LNCAP (cell line): ENCODE data around the gene PDCD6IP.

Experiments
- TF ChIP-seq, protein P1 (sequence below): fragments of 450-650 bp; IDR thresholded peaks from 2 replicates; pipeline ENCODE4 v1.5.1; 2017; ENCODE audit warnings: mild to moderate bottlenecking

Gene PDCD6IP

GRCh38 chr3:33883951-33884561 lies 85.6 kb downstream of the PDCD6IP start:
- TF ChIP-seq, protein P1, sequence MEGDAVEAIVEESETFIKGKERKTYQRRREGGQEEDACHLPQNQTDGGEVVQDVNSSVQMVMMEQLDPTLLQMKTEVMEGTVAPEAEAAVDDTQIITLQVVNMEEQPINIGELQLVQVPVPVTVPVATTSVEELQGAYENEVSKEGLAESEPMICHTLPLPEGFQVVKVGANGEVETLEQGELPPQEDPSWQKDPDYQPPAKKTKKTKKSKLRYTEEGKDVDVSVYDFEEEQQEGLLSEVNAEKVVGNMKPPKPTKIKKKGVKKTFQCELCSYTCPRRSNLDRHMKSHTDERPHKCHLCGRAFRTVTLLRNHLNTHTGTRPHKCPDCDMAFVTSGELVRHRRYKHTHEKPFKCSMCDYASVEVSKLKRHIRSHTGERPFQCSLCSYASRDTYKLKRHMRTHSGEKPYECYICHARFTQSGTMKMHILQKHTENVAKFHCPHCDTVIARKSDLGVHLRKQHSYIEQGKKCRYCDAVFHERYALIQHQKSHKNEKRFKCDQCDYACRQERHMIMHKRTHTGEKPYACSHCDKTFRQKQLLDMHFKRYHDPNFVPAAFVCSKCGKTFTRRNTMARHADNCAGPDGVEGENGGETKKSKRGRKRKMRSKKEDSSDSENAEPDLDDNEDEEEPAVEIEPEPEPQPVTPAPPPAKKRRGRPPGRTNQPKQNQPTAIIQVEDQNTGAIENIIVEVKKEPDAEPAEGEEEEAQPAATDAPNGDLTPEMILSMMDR = no peak

- TF ChIP-seq, protein P1 = no peak
Observed at GRCh38 chr3:33884701-33885100, 86.3 kb downstream of the PDCD6IP start.

- TF ChIP-seq, protein P1 = no peak
Observed at GRCh38 chr3:33885496-33885895, 87.1 kb downstream of the PDCD6IP start.

GRCh38 chr3:33886015-33886414 lies 87.6 kb downstream of the PDCD6IP start:
- TF ChIP-seq, protein P1 = no peak

DNA sequence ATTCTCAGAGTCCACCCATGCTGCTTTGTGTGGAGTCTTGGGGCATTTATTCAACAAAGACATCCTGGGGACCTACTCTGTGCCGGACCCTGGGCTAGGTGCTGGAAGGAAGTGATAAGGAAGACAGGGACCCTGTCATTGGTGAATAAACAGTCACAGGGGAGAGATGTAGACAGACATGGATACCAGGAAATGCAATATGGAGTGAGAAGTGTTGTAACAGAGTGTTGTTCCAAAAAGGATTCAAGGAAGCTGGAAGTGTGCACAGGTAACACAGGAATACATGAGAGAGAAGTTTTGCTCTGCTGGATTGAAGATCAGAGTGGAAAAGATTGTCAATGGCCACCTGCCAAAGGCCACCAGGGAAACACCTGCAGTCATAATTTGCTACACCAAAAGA lies 89.0 kb downstream of the PDCD6IP start:
- TF ChIP-seq, protein P1 = no peak

DNA sequence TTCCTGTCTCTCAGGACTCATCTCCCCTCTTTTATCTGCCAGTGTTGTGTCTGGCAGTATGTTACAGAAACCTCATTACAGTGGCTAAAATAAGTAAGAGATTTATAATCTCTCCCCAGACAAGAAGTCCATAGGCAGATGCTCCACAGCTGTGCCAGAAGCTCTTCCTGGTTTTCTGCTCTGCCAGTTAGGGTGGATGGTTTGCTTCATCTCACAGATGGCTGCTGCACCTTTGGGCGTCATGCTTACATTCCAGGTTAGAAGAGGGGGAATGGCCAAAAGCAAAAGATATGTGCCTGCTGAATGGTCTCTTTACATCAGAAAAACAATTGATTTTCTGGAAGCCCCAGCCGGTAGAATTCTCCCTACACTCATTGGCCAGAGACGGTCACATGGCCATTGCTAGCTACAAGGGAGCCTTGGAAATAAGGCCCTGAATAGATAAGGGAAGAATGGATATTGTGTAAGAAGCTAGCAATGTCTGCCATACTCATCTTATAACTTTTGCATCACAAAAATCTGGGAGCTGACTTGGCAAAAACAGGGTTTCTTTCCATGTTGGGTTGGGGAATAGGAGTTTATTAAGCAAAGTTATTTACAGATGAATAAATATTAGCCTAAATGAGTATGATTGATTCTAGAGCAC lies 91.1 kb downstream of the PDCD6IP start:
- TF ChIP-seq, protein P1 = no peak

GRCh38 chr3:33892655-33893054 lies 94.2 kb downstream of the PDCD6IP start:
- TF ChIP-seq, protein P1 = no peak
